Measurements from ENCODE around the gene AGAP1.

GRCh38 chr2:235722869-235723268, 229.0 kb downstream of the AGAP1 start:
- TF ChIP-seq, protein P1, sequence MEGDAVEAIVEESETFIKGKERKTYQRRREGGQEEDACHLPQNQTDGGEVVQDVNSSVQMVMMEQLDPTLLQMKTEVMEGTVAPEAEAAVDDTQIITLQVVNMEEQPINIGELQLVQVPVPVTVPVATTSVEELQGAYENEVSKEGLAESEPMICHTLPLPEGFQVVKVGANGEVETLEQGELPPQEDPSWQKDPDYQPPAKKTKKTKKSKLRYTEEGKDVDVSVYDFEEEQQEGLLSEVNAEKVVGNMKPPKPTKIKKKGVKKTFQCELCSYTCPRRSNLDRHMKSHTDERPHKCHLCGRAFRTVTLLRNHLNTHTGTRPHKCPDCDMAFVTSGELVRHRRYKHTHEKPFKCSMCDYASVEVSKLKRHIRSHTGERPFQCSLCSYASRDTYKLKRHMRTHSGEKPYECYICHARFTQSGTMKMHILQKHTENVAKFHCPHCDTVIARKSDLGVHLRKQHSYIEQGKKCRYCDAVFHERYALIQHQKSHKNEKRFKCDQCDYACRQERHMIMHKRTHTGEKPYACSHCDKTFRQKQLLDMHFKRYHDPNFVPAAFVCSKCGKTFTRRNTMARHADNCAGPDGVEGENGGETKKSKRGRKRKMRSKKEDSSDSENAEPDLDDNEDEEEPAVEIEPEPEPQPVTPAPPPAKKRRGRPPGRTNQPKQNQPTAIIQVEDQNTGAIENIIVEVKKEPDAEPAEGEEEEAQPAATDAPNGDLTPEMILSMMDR (IDR thresholded peaks at IDR 0.05 in 8 of 11, conservative IDR thresholded peaks at IDR 0.05 in 3 of 11) = no peak
- TF ChIP-seq POLR2A (IDR thresholded peaks at IDR 0.05) = no peak
- TF ChIP-seq POLR2AphosphoS5 (IDR thresholded peaks at IDR 0.05) = no peak

All from spleen (tissue), 7 donors.